Measurements from ENCODE around the gene FRY.

DNA sequence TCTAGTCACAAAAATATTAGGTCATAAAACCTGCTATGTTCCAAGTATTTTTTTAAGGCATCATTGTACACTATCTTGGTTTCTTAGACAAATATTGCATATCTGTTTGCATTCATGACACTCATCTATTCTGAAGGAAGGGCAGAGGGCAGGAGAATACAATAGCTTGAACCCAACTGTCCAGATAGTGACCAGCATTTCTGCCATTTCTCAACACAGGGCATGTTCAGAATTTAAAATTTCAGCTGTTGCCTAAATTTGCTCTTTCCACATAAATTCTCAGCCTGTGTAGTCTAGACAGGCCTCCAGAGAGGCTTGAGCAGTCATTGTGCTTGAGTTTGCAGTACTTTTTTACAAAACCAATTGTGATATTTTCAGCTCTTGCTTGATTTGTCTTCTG lies 164.1 kb downstream of the FRY start:
- TF ChIP-seq, protein P1, sequence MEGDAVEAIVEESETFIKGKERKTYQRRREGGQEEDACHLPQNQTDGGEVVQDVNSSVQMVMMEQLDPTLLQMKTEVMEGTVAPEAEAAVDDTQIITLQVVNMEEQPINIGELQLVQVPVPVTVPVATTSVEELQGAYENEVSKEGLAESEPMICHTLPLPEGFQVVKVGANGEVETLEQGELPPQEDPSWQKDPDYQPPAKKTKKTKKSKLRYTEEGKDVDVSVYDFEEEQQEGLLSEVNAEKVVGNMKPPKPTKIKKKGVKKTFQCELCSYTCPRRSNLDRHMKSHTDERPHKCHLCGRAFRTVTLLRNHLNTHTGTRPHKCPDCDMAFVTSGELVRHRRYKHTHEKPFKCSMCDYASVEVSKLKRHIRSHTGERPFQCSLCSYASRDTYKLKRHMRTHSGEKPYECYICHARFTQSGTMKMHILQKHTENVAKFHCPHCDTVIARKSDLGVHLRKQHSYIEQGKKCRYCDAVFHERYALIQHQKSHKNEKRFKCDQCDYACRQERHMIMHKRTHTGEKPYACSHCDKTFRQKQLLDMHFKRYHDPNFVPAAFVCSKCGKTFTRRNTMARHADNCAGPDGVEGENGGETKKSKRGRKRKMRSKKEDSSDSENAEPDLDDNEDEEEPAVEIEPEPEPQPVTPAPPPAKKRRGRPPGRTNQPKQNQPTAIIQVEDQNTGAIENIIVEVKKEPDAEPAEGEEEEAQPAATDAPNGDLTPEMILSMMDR (IDR thresholded peaks at IDR 0.05; ENCODE audit: insufficient read depth, low read length): no peak
- no peak for TF ChIP-seq POLR2AphosphoS5 (IDR thresholded peaks at IDR 0.05; ENCODE audit: low read depth)
- TF ChIP-seq, protein P2, sequence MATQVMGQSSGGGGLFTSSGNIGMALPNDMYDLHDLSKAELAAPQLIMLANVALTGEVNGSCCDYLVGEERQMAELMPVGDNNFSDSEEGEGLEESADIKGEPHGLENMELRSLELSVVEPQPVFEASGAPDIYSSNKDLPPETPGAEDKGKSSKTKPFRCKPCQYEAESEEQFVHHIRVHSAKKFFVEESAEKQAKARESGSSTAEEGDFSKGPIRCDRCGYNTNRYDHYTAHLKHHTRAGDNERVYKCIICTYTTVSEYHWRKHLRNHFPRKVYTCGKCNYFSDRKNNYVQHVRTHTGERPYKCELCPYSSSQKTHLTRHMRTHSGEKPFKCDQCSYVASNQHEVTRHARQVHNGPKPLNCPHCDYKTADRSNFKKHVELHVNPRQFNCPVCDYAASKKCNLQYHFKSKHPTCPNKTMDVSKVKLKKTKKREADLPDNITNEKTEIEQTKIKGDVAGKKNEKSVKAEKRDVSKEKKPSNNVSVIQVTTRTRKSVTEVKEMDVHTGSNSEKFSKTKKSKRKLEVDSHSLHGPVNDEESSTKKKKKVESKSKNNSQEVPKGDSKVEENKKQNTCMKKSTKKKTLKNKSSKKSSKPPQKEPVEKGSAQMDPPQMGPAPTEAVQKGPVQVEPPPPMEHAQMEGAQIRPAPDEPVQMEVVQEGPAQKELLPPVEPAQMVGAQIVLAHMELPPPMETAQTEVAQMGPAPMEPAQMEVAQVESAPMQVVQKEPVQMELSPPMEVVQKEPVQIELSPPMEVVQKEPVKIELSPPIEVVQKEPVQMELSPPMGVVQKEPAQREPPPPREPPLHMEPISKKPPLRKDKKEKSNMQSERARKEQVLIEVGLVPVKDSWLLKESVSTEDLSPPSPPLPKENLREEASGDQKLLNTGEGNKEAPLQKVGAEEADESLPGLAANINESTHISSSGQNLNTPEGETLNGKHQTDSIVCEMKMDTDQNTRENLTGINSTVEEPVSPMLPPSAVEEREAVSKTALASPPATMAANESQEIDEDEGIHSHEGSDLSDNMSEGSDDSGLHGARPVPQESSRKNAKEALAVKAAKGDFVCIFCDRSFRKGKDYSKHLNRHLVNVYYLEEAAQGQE (IDR thresholded peaks at IDR 0.05; ENCODE audit: insufficient replicate concordance, low read depth): no peak
- no peak for TF ChIP-seq SPI1 (IDR thresholded peaks at IDR 0.05; ENCODE audit: borderline replicate concordance, low read depth)
- TF ChIP-seq GABPA (IDR thresholded peaks at IDR 0.05; ENCODE audit: low read depth): no peak

All from HL-60 (cell line).